Measurements from ENCODE around the gene DDX39B. TPM values are rescaled to one million over a fixed set of nuclear protein-coding genes. Genes with fewer than 3 reads are reported as not detected.
"Not testable (repeated sequence)": the region's sequence is repeated elsewhere in the genome, so short reads cannot be mapped to it uniquely, and the experiment has no call there.

Gene DDX39B
- total RNA-seq, 6 donors from 2014 or later = 201 to 541 (median 270) TPM

DNA sequence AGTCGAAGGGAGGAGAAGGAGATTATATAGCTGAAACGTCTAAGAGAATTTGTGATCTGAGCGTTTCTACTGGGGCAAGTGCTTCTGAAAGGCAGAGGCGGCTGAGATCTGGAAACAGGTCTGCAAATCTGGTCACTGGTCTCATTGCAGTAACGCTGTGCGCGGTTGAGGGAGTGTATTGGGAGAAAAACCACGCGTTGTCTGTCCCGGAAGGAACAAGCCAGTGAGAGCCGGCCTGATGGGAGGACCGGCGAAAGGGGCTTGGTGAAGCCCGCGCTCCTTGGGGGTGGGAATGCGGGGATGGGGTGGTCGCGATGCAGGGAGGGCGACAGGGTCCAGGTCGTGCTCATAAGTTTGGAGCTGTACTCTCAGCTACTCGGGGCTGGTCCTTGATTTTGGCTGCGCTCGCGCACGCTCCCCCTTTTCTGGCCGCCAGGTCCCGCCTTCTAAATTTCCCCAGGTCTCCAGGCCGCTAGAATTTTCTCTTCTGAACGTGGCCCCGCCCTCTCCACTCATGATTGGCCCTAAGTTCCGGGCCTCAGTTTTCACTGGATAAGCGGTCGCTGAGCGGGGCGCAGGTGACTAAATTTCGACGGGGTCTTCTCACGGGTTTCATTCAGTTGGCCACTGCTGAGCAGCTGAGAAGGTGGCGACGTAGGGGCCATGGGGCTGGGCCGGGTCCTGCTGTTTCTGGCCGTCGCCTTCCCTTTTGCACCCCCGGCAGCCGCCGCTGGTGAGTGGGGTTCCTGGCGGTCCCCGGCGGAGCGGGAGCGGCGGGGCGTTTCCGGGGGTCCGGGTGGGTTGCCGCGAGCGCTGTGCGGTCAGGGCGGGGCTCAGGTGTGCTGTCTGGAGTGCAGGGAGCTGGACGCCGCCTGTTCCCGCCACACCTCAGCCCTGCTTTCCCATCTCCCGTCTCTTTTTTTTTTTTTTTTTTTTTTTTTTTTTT lies 44.0 kb downstream of the DDX39B start, which contains the start of gene MICB:
MICB (plus strand) TSS at position 615 of the 946 bp plus-strand sequence; CDS start at position 664, 49 bp downstream.
- WGBS, 2 donors = 0% methylated on average over 12 to 51 of the region's 64 CpGs
- no peaks in the 10 kb centered on the region for H3K36me3 ChIP-seq
- peak; percentile 78 to 81 for ATAC-seq (ENCODE audit: low FRiP score in 2 of 2)
- H3K27ac ChIP-seq = peak within 1 kb of the TSS; percentile 58 to 85 (median 74)
- peak; percentile 89 to 93 for DNase-seq
- H3K9me3 ChIP-seq = no peaks in the 10 kb centered on the region
- H3K27me3 ChIP-seq = no peaks in the 10 kb centered on the region
- peak; percentile 12 to 79 for TF ChIP-seq POLR2AphosphoS5 (IDR thresholded peaks at IDR 0.05)
- TF ChIP-seq EP300 (IDR thresholded peaks at IDR 0.05) = no peak
- TF ChIP-seq, protein P1, sequence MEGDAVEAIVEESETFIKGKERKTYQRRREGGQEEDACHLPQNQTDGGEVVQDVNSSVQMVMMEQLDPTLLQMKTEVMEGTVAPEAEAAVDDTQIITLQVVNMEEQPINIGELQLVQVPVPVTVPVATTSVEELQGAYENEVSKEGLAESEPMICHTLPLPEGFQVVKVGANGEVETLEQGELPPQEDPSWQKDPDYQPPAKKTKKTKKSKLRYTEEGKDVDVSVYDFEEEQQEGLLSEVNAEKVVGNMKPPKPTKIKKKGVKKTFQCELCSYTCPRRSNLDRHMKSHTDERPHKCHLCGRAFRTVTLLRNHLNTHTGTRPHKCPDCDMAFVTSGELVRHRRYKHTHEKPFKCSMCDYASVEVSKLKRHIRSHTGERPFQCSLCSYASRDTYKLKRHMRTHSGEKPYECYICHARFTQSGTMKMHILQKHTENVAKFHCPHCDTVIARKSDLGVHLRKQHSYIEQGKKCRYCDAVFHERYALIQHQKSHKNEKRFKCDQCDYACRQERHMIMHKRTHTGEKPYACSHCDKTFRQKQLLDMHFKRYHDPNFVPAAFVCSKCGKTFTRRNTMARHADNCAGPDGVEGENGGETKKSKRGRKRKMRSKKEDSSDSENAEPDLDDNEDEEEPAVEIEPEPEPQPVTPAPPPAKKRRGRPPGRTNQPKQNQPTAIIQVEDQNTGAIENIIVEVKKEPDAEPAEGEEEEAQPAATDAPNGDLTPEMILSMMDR (IDR thresholded peaks at IDR 0.05) = peak in 4 of 6 experiments; percentile 23 to 41 (median 34)
- TF ChIP-seq POLR2A (IDR thresholded peaks at IDR 0.05) = peak in 2 of 4 donors; percentile 56 to 68
- peak within 1 kb of the TSS; percentile 52 to 88 (median 66) for H3K4me3 ChIP-seq
- peaks cover 13 to 33% (median 20%) of the 10 kb centered on the region in 4 donors for H3K4me1 ChIP-seq

DNA sequence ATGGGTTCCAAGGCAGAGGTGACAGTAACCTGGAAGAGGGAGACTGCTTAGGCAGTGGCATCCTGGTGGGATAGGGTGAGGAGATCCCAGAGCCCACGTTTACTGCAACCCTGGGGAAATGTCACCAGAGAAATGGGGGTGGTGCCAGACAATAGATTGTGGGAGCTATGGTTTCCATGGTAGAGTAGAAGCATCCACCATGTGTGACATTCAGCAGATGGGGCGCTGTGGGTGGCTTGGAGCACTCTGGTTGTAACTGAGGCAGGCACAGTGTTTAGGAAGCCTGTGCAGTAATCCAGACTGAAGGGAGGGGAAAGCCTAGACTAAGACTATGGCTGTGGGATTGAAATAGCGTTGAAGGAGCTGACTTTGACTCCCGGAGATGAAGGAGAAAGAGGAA lies 45.0 kb downstream of the DDX39B start:
- not testable (repeated sequence) for H3K9me3 ChIP-seq; DNase-seq; H3K36me3 ChIP-seq; H3K27me3 ChIP-seq; ATAC-seq (ENCODE audit: low FRiP score in 2 of 2)
- peak overlapping the region in 2 of 4 donors; percentile 74 to 85 for H3K27ac ChIP-seq
- WGBS, 2 donors = 54 to 66% methylated on average over 4 of the region's 4 CpGs
- H3K4me3 ChIP-seq = peak overlapping the region in 1 of 4 donors; percentile 88
- peaks cover 17 to 38% (median 22%) of the 10 kb centered on the region in 4 donors for H3K4me1 ChIP-seq

DNA sequence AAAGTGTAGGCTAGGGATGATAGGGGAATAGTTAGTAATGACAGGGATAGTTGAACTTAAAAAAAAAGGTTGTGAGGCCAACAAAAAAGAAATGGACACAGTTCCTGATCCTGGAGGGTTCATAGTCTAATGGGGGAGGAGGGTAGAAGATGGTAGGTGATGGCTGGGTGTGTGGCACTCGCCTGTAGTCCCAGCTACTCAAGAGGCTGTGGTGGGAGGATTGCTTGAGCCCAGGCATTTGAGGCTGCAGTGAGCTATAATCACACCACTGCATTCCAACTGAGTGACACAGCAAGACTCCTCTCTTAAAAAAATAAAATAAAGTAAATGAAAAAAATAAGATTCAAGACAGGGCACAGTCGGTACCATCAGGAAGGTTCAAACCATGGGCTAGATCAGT lies 46.2 kb downstream of the DDX39B start:
- WGBS, 2 donors = 52 to 55% methylated on average over 2 of the region's 2 CpGs
- H3K9me3 ChIP-seq = no peaks in the 10 kb centered on the region
- ATAC-seq (ENCODE audit: low FRiP score in 2 of 2) (no peak), DNase-seq (no peak)
- TF ChIP-seq, protein P1 (IDR thresholded peaks at IDR 0.05) = no peak
- TF ChIP-seq POLR2AphosphoS5 (IDR thresholded peaks at IDR 0.05) (no peak), EP300 (IDR thresholded peaks at IDR 0.05) (no peak)
- H3K36me3 ChIP-seq = no peaks in the 10 kb centered on the region
- H3K27ac ChIP-seq = peak overlapping the region; percentile 61 to 94 (median 83)
- H3K4me3 ChIP-seq = peak overlapping the region in 1 of 4 donors; percentile 71
- peaks cover 18 to 40% (median 23%) of the 10 kb centered on the region in 4 donors for H3K4me1 ChIP-seq
- no peaks in the 10 kb centered on the region for H3K27me3 ChIP-seq

GRCh38 chr6:31493875-31494694 lies 47.7 kb downstream of the DDX39B start:
- DNase-seq = peak; percentile 93 to 95
- ATAC-seq (ENCODE audit: low FRiP score in 2 of 2) = peak; percentile 90 to 91
- H3K36me3 ChIP-seq = no peaks in the 10 kb centered on the region
- no peaks in the 10 kb centered on the region for H3K27me3 ChIP-seq
- WGBS, 2 donors = 0 to 1% methylated on average over 19 to 57 of the region's 58 CpGs
- peak overlapping the region; percentile 46 to 71 (median 58) for H3K4me3 ChIP-seq
- H3K27ac ChIP-seq = peak overlapping the region; percentile 79 to 94 (median 88)
- no peaks in the 10 kb centered on the region for H3K9me3 ChIP-seq
- peaks cover 18 to 36% (median 22%) of the 10 kb centered on the region in 4 donors for H3K4me1 ChIP-seq
- no peak for TF ChIP-seq EP300 (IDR thresholded peaks at IDR 0.05)
- TF ChIP-seq POLR2A (IDR thresholded peaks at IDR 0.05) = peak in 2 of 4 donors; percentile 38 to 51
- TF ChIP-seq POLR2AphosphoS5 (IDR thresholded peaks at IDR 0.05) = peak; percentile 4 to 60
- TF ChIP-seq, protein P1 (IDR thresholded peaks at IDR 0.05) = peak; percentile 67 to 90 (median 84)

DNA sequence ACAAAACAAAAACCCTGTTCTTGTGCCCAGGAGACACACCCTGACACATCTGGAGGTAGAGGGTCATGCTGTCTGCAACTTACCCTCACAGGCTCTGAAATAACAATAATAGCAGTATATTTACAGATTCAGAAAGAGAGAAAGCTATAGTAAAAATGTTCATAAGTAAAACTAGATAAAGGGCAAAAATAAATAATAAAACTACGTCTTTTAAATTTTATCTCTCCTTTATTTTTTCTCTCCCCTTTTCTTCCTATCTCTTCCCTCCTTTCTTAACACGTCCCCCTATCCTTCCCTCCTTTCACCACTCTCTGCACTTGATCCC lies 48.3 kb downstream of the DDX39B start:
- H3K36me3 ChIP-seq; ATAC-seq (ENCODE audit: low FRiP score in 2 of 2); H3K27me3 ChIP-seq; DNase-seq; H3K9me3 ChIP-seq: not testable (repeated sequence)
- Histone ChIP-seq H3K4me1 (peaks cover 13 to 30% (median 18%) of the 10 kb centered on the region in 4 donors), H3K27ac (peak overlapping the region in 2 of 4 donors; percentile 79 to 94), H3K4me3 (peak overlapping the region in 3 of 4 donors; percentile 53 to 71 (median 63))
- WGBS, 2 donors = 0 to 1% methylated on average over 2 of the region's 2 CpGs
